Spinal cord (tissue), 10 donors: Measurements from ENCODE around the gene KRT2. TPM values are rescaled to one million over a fixed set of nuclear protein-coding genes. Genes with fewer than 3 reads are reported as not detected.
A peak's percentile ranks its signal among the peaks of the same experiment; 100 is the strongest.

Experiments used
- DNase-seq, 6 donors: peaks; one replicate each; pipeline versions ENCODE4 v3.0.0 to v3.0.0-alpha.2; 2013 to 2015; ENCODE audit warnings: low spot score in 6 of 6, low read depth in 4 of 6
- H3K27ac ChIP-seq: one replicate; pipeline ENCODE4 v1.5.1; 2013; ENCODE audit warnings: low read depth, low read length, control low read depth
- H3K27me3 ChIP-seq: one replicate; pipeline ENCODE4 v1.6.1; 2013; ENCODE audit warnings: low read length; ENCODE audit not compliant: control insufficient read depth, insufficient read depth
- H3K36me3 ChIP-seq: one replicate; pipeline ENCODE4 v1.6.1; 2013; ENCODE audit warnings: low read length; ENCODE audit not compliant: control insufficient read depth, insufficient read depth
- H3K4me1 ChIP-seq: one replicate; pipeline ENCODE4 v1.6.1; 2013; ENCODE audit warnings: low read length; ENCODE audit not compliant: control insufficient read depth, insufficient read depth
- H3K4me3 ChIP-seq: one replicate; pipeline ENCODE4 v1.5.1; 2013; ENCODE audit warnings: low read depth, low read length, control low read depth
- H3K9me3 ChIP-seq: one replicate; pipeline ENCODE4 v1.6.1; 2013; ENCODE audit warnings: low read length; ENCODE audit not compliant: control insufficient read depth, insufficient read depth
- WGBS: methylation state at CpG from one replicate; pipeline ENCODE4 v1.1.5; 2013; ENCODE audit warnings: missing lambda C conversion rate; ENCODE audit not compliant: insufficient coverage; 5-methylcytosine and 5-hydroxymethylcytosine counted together
- polyA plus RNA-seq, 2 donors: library from polyadenylated mRNA; unstranded; fragments of 120-200 nt; gene quantifications; one replicate each; pipeline ENCODE4 v1.2.1, GENCODE V29; 2013; ENCODE audit not compliant: insufficient read length in 2 of 2
- total RNA-seq, 2 donors: library from RNA; depleted of rRNA in 1 of 2; stranded (reverse); fragments of 120-200 nt in 1 of 2; fragments of >200 nt in 1 of 2; gene quantifications; one replicate each; pipeline versions ENCODE4 v1.2.3 to v1.2.4, GENCODE V29; 2013 to 2014
- donor health status: healthy.

The KRT2 gene
- total and polyA plus RNA-seq, 4 donors, result 0.18 to 0.30 (median 0.25) TPM; not detected in 1

GRCh38 chr12:52692254-52692653 is 40.2 kb upstream of the KRT2 start:
- peaks cover 37% of the 10 kb centered on the region for H3K4me1 ChIP-seq
- DNase-seq, result no peak
- 76% methylated on average over 8 of the region's 8 CpGs for WGBS
- no peaks in the 10 kb centered on the region for H3K36me3 ChIP-seq
- H3K27ac ChIP-seq, result no peak overlapping the region
- no peak overlapping the region for H3K4me3 ChIP-seq
- peaks cover 4% of the 10 kb centered on the region for H3K27me3 ChIP-seq
- H3K9me3 ChIP-seq, result no peaks in the 10 kb centered on the region

GRCh38 chr12:52691841-52692150 is 39.8 kb upstream of the KRT2 start:
- WGBS, result 60% methylated on average over 2 of the region's 2 CpGs
- no peak for DNase-seq
- Histone ChIP-seq H3K4me1 (peaks cover 37% of the 10 kb centered on the region), H3K4me3 (no peak overlapping the region), H3K36me3 (no peaks in the 10 kb centered on the region), H3K27ac (no peak overlapping the region), H3K9me3 (no peaks in the 10 kb centered on the region), H3K27me3 (peaks cover 4% of the 10 kb centered on the region)

- DNase-seq, result peak in 2 of 6 donors; percentile 64 to 87
- H3K27me3 ChIP-seq, result peaks cover 4% of the 10 kb centered on the region
- H3K36me3 ChIP-seq, result no peaks in the 10 kb centered on the region
- peak overlapping the region; percentile 48 for H3K27ac ChIP-seq
- no peaks in the 10 kb centered on the region for H3K9me3 ChIP-seq
- H3K4me3 ChIP-seq, result peak overlapping the region; percentile 46
- H3K4me1 ChIP-seq, result peaks cover 36% of the 10 kb centered on the region
- WGBS, result 2% methylated on average over 45 of the region's 45 CpGs
These were observed 39.2 kb upstream of the KRT2 start for GRCh38 chr12:52691076-52691840.

DNA sequence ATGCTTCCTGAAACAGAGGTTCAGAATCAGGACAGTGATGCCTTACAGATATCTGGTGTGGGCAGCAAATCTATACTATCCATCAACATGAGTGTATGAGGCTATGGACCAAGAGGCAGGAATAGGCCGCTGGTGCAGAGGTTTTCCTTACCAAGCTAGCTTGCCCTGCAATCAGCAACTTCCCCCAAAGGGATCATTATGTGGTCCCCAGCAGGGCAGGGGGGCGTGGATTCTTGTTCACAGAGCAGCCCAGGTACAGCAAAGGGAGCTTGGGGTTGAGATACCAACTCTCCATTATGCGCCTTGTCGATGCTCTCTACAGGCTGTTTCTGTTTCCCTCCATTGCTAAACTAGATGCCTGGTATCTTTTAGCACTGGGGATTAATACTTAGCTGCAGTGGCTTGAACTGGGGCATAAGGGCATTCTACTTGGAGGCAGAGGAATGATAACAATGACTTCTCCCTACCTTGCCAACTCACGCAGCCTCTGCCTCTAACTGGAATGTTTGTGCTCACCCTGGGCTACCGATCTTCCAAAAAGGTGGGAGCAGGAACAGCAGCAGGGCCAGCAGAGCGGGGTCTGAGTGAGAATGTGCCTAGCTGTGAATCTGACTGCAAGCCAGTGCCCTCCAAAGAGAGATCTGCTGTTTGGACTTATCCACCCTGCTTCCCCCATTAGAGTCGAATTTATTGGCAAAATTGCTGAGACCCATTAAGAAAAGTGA is 38.5 kb upstream of the KRT2 start:
- Histone ChIP-seq H3K4me3 (peak overlapping the region; percentile 46), H3K36me3 (no peaks in the 10 kb centered on the region), H3K27ac (peak overlapping the region; percentile 48), H3K4me1 (peaks cover 33% of the 10 kb centered on the region), H3K9me3 (no peaks in the 10 kb centered on the region), H3K27me3 (peaks cover 4% of the 10 kb centered on the region)
- DNase-seq, result no peak
- WGBS, result 61% methylated on average over 4 of the region's 8 CpGs

- Histone ChIP-seq H3K4me3 (no peak overlapping the region), H3K27me3 (peaks cover 4% of the 10 kb centered on the region), H3K4me1 (peaks cover 33% of the 10 kb centered on the region), H3K27ac (no peak overlapping the region), H3K36me3 (no peaks in the 10 kb centered on the region), H3K9me3 (no peaks in the 10 kb centered on the region)
- DNase-seq, result no peak
- WGBS, result 83% methylated on average over 1 of the region's 1 CpG
These were observed 37.9 kb upstream of the KRT2 start for GRCh38 chr12:52689936-52690335.

DNA sequence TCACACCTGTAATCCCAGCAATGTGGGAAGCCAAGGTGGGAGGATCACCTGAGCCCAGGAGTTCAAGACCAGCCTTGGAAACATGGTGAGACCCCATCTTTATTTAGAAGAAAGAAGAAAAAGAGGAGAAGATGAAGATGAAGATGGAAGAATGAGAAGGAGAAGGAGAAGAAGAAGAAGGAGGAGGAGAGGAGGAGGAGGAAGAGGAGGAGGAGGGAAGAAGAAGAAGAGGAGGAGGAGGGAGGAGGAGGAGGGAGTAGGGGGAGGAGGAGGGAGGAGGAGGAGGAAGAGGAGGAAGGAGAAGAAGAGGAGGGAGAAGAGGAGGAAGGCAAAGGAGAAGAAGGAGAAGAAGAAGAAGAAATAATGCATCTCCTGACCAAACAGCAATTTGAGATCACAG is 37.2 kb upstream of the KRT2 start:
- H3K4me1 ChIP-seq, result peaks cover 26% of the 10 kb centered on the region
- H3K27me3 ChIP-seq, result peaks cover 4% of the 10 kb centered on the region
- no peak overlapping the region for H3K4me3 ChIP-seq
- no peaks in the 10 kb centered on the region for H3K9me3 ChIP-seq
- no peak for DNase-seq
- H3K36me3 ChIP-seq, result no peaks in the 10 kb centered on the region
- no peak overlapping the region for H3K27ac ChIP-seq

DNA sequence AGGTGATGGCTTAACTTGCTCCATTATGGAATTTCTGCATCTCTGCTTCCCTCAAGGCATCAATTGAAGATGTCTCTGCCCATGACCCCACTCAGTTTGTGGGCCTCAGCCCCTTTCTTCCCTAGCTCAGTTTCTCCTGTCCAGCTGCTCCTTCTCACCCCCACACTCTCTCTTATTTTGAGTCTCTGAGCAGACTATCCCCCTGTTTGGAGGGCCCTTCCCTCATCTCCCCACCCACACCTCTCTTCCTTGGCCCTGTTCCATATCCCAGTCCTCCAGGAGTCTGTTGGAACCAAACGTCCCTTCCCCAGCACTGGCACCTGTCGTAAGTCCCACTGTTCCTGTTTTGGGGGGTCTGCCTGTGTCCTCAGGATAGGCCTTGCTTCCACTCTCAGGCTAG is 36.5 kb upstream of the KRT2 start:
- H3K27me3 ChIP-seq, result peaks cover 4% of the 10 kb centered on the region
- H3K36me3 ChIP-seq, result no peaks in the 10 kb centered on the region
- no peak overlapping the region for H3K27ac ChIP-seq
- no peak for DNase-seq
- H3K9me3 ChIP-seq, result no peaks in the 10 kb centered on the region
- H3K4me3 ChIP-seq, result no peak overlapping the region
- H3K4me1 ChIP-seq, result peaks cover 26% of the 10 kb centered on the region
- 67% methylated on average over 1 of the region's 2 CpGs for WGBS

- no peaks in the 10 kb centered on the region for H3K36me3 ChIP-seq
- DNase-seq, result no peak
- H3K9me3 ChIP-seq, result no peaks in the 10 kb centered on the region
- WGBS, result 88% methylated on average over 7 of the region's 8 CpGs
- H3K27ac ChIP-seq, result no peak overlapping the region
- H3K27me3 ChIP-seq, result peaks cover 4% of the 10 kb centered on the region
- H3K4me1 ChIP-seq, result peaks cover 24% of the 10 kb centered on the region
- H3K4me3 ChIP-seq, result no peak overlapping the region
These were observed 35.7 kb upstream of the KRT2 start for GRCh38 chr12:52687497-52688385.

- WGBS, result 75% methylated on average over 2 of the region's 9 CpGs
- H3K9me3 ChIP-seq, result no peaks in the 10 kb centered on the region
These were observed 34.9 kb upstream of the KRT2 start for GRCh38 chr12:52686756-52687487.

More at GRCh38 chr12:52686756-52687487, 34.9 kb upstream of the KRT2 start:
- H3K4me3 ChIP-seq, result no peak overlapping the region
- no peaks in the 10 kb centered on the region for H3K36me3 ChIP-seq
- peaks cover 17% of the 10 kb centered on the region for H3K4me1 ChIP-seq
- DNase-seq, result no peak
- H3K27ac ChIP-seq, result no peak overlapping the region
- H3K27me3 ChIP-seq, result peaks cover 4% of the 10 kb centered on the region
